ENCODE data around the gene CCDC80.
"Not testable (repeated sequence)": the region's sequence is repeated elsewhere in the genome, so short reads cannot be mapped to it uniquely, and the experiment has no call there.

The CCDC80 gene

GRCh38 chr3:112579232-112579631 is 61.7 kb downstream of the CCDC80 start:
- no peak for FAIRE-seq

GRCh38 chr3:112572701-112573100 is 68.2 kb downstream of the CCDC80 start:
- no peak for FAIRE-seq

GRCh38 chr3:112569265-112569664 is 71.7 kb downstream of the CCDC80 start:
- FAIRE-seq = no peak

- no peak for FAIRE-seq
Measured at GRCh38 chr3:112568642-112569041, 72.3 kb downstream of the CCDC80 start.

GRCh38 chr3:112564940-112565305 is 76.0 kb downstream of the CCDC80 start:
- FAIRE-seq = no peak

- not testable (repeated sequence) for FAIRE-seq
Measured at GRCh38 chr3:112564247-112564939, 76.5 kb downstream of the CCDC80 start.

- peak; percentile 93 for FAIRE-seq
Measured at GRCh38 chr3:112561734-112562529, 79.0 kb downstream of the CCDC80 start, which contains the start of the genes ATG3 and SLC35A5. Gene ATG3 (minus strand): TSS chr3:112561962. CDS start chr3:112561528, 434 bp downstream. Gene SLC35A5 (plus strand): TSS chr3:112562045. CDS start chr3:112563404, 1,359 bp downstream.

GRCh38 chr3:112561484-112561733 is 79.5 kb downstream of the CCDC80 start:
- no peak for FAIRE-seq

- no peak for FAIRE-seq
Measured at GRCh38 chr3:112560721-112561483, 80.0 kb downstream of the CCDC80 start.

GRCh38 chr3:112560307-112560706 is 80.6 kb downstream of the CCDC80 start:
- no peak for FAIRE-seq

GRCh38 chr3:112557976-112558375 is 83.0 kb downstream of the CCDC80 start:
- no peak for FAIRE-seq

GRCh38 chr3:112555535-112556170 is 85.3 kb downstream of the CCDC80 start:
- FAIRE-seq = no peak

- no peak for FAIRE-seq
Measured at GRCh38 chr3:112550859-112551258, 90.1 kb downstream of the CCDC80 start.
